HG02588 (cell line): ENCODE data around the gene USP17L29.
"Not testable (repeated sequence)": the region's sequence is repeated elsewhere in the genome, so short reads cannot be mapped to it uniquely, and the experiment has no call there.

ENCODE experiments used
- ATAC-seq: cut with Tn5 transposase; IDR thresholded peaks from one replicate; pipeline ENCODE4 v1.9.1; 2021; ENCODE audit warnings: mild to moderate bottlenecking, moderate library complexity; ENCODE audit not compliant: unreplicated experiment

The USP17L29 gene

GRCh38 chr4:9353338-9353737, at the start of gene USP17L29:
TSS of gene USP17L29 (plus strand) at chr4:9353638. CDS start at chr4:9353638, 0 bp downstream.
- not testable (repeated sequence) for ATAC-seq

- not testable (repeated sequence) for ATAC-seq
Observed at GRCh38 chr4:9324191-9324590, 29.2 kb upstream of the USP17L29 start.

GRCh38 chr4:9324865-9325264, 28.6 kb upstream of the USP17L29 start, which contains the start of gene USP17L24:
TSS of gene USP17L24 (plus strand) at chr4:9325165. CDS start at chr4:9325165, 0 bp downstream.
- not testable (repeated sequence) for ATAC-seq

- not testable (repeated sequence) for ATAC-seq
Observed at GRCh38 chr4:9329611-9330010, 23.8 kb upstream of the USP17L29 start, which contains the start of gene USP17L25. TSS of gene USP17L25 (plus strand) at chr4:9329911. CDS start at chr4:9329911, 0 bp downstream.

- not testable (repeated sequence) for ATAC-seq
Observed at GRCh38 chr4:9334358-9334757, 19.1 kb upstream of the USP17L29 start, which contains the start of gene USP17L26. TSS of gene USP17L26 (plus strand) at chr4:9334658. CDS start at chr4:9334658, 0 bp downstream.

- ATAC-seq, result not testable (repeated sequence)
Observed at GRCh38 chr4:9339103-9339502, 14.3 kb upstream of the USP17L29 start, which contains the start of gene USP17L5. TSS of gene USP17L5 (plus strand) at chr4:9339403. CDS start at chr4:9339403, 0 bp downstream.

GRCh38 chr4:9343848-9344247, 9.6 kb upstream of the USP17L29 start, which contains the start of gene USP17L27:
TSS of gene USP17L27 (plus strand) at chr4:9344148. CDS start at chr4:9344148, 0 bp downstream.
- not testable (repeated sequence) for ATAC-seq

GRCh38 chr4:9348593-9348992, 4.8 kb upstream of the USP17L29 start, which contains the start of gene USP17L28:
TSS of gene USP17L28 (plus strand) at chr4:9348893. CDS start at chr4:9348893, 0 bp downstream.
- not testable (repeated sequence) for ATAC-seq

GRCh38 chr4:9350866-9351265, 2.6 kb upstream of the USP17L29 start:
- not testable (repeated sequence) for ATAC-seq

- not testable (repeated sequence) for ATAC-seq
Observed at GRCh38 chr4:9362829-9363228, 9.4 kb downstream of the USP17L29 start, which contains the start of gene USP17L30. TSS of gene USP17L30 (plus strand) at chr4:9363129. CDS start at chr4:9363129, 0 bp downstream.

- not testable (repeated sequence) for ATAC-seq
Observed at GRCh38 chr4:9379881-9380280, 26.4 kb downstream of the USP17L29 start.

GRCh38 chr4:9381012-9381534, 27.6 kb downstream of the USP17L29 start:
- not testable (repeated sequence) for ATAC-seq

GRCh38 chr4:9384126-9384525, 30.7 kb downstream of the USP17L29 start:
- no peak for ATAC-seq

- ATAC-seq, result not testable (repeated sequence)
Observed at GRCh38 chr4:9389001-9389400, 35.6 kb downstream of the USP17L29 start.
